Suprapubic skin (tissue), 4 donors: ENCODE results near the gene MPDZ. TPM values are rescaled to one million over a fixed set of nuclear protein-coding genes. Genes with fewer than 3 reads are reported as not detected.
"Not testable (repeated sequence)": the region's sequence is repeated elsewhere in the genome, so short reads cannot be mapped to it uniquely, and the experiment has no call there.

Source experiments
- DNase-seq, 2 donors: peaks; one replicate each; pipeline ENCODE4 v3.0.0-alpha.2; 2019; ENCODE audit warnings: low spot score in 2 of 2
- H3K27ac ChIP-seq: fragments of 200-600 bp; sonication (generic); one replicate; pipeline ENCODE4 v1.5.1; 2019
- H3K27me3 ChIP-seq: fragments of 200-600 bp; sonication (generic); one replicate; pipeline ENCODE4 v1.5.1; 2019
- H3K36me3 ChIP-seq: fragments of 200-600 bp; sonication (generic); one replicate; pipeline ENCODE4 v1.5.1; 2019
- H3K4me1 ChIP-seq: fragments of 200-600 bp; sonication (generic); one replicate; pipeline ENCODE4 v1.5.1; 2019
- H3K4me3 ChIP-seq: fragments of 200-600 bp; sonication (generic); one replicate; pipeline ENCODE4 v1.5.1; 2019; ENCODE audit warnings: mild to moderate bottlenecking
- H3K9me3 ChIP-seq: fragments of 200-600 bp; sonication (generic); one replicate; pipeline ENCODE4 v1.5.1; 2019
- CTCF ChIP-seq, 2 donors: fragments of 200-600 bp in 1 of 2; fragments of 450-650 bp in 1 of 2; sonication (generic) in 1 of 2; IDR thresholded peaks; one replicate each; pipeline ENCODE4 v1.5.1; 2016 to 2019; ENCODE audit warnings: antibody characterized with exemption in 2 of 2, mild to moderate bottlenecking in 1 of 2, moderate library complexity in 1 of 2
- EP300 ChIP-seq: sonication (generic); formaldehyde crosslinking; IDR thresholded peaks from one replicate; pipeline ENCODE4 v1.6.1; 2017; ENCODE audit warnings: antibody characterized with exemption
- POLR2A ChIP-seq, 2 donors: fragments of 450-650 bp; IDR thresholded peaks; one replicate each; pipeline ENCODE4 v1.6.1; 2017; ENCODE audit warnings: antibody characterized with exemption in 2 of 2, mild to moderate bottlenecking in 2 of 2, moderate library complexity in 2 of 2
- POLR2AphosphoS5 ChIP-seq, 3 donors: sonication (generic); formaldehyde crosslinking; IDR thresholded peaks; one replicate each; pipeline ENCODE4 v1.6.1; 2017; ENCODE audit warnings: antibody characterized with exemption in 3 of 3
- WGBS: methylation state at CpG from one replicate; pipeline ENCODE4 v1.1.5; 2018; 5-methylcytosine and 5-hydroxymethylcytosine counted together
- total RNA-seq, 4 donors: library from RNA; depleted of rRNA; stranded (reverse); fragments of >200 nt; gene quantifications; one replicate each; pipeline ENCODE4 v1.1.0, GENCODE V29; 2016

The MPDZ gene
- total RNA-seq, 4 donors from 2014 or later, result 4.7 to 13.4 (median 9.2) TPM

GRCh38 chr9:13234932-13235331, 44.6 kb downstream of the MPDZ start:
- TF ChIP-seq EP300, result no peak
- no peak for TF ChIP-seq CTCF (IDR thresholded peaks at IDR 0.05)
- TF ChIP-seq POLR2A (IDR thresholded peaks at IDR 0.05), result no peak
- no peak for TF ChIP-seq POLR2AphosphoS5 (IDR thresholded peaks at IDR 0.05)
- H3K27me3 ChIP-seq, result no peaks in the 10 kb centered on the region
- no peak overlapping the region for H3K4me3 ChIP-seq
- H3K36me3 ChIP-seq, result no peaks in the 10 kb centered on the region
- no peaks in the 10 kb centered on the region for H3K9me3 ChIP-seq
- 95% methylated on average over 1 of the region's 1 CpG for WGBS
- H3K27ac ChIP-seq, result no peak overlapping the region
- H3K4me1 ChIP-seq, result no peaks in the 10 kb centered on the region
- no peak for DNase-seq

- no peak for DNase-seq
- Histone ChIP-seq H3K27ac (no peak overlapping the region), H3K9me3 (no peaks in the 10 kb centered on the region), H3K27me3 (no peaks in the 10 kb centered on the region), H3K36me3 (no peaks in the 10 kb centered on the region), H3K4me3 (no peak overlapping the region), H3K4me1 (no peaks in the 10 kb centered on the region)
- TF ChIP-seq CTCF (IDR thresholded peaks at IDR 0.05), result no peak
- no peak for TF ChIP-seq EP300
- TF ChIP-seq POLR2A (IDR thresholded peaks at IDR 0.05), result no peak
- no peak for TF ChIP-seq POLR2AphosphoS5 (IDR thresholded peaks at IDR 0.05)
- 95% methylated on average over 1 of the region's 1 CpG for WGBS
Observed at GRCh38 chr9:13228431-13228830, 51.1 kb downstream of the MPDZ start.

GRCh38 chr9:13224366-13224765, 55.1 kb downstream of the MPDZ start:
- 71% methylated on average over 2 of the region's 2 CpGs for WGBS
- no peaks in the 10 kb centered on the region for H3K27me3 ChIP-seq
- no peak for TF ChIP-seq CTCF (IDR thresholded peaks at IDR 0.05)
- no peak for TF ChIP-seq POLR2A (IDR thresholded peaks at IDR 0.05)
- TF ChIP-seq POLR2AphosphoS5 (IDR thresholded peaks at IDR 0.05), result no peak
- no peak for TF ChIP-seq EP300
- no peak overlapping the region for H3K27ac ChIP-seq
- H3K36me3 ChIP-seq, result peaks cover 4% of the 10 kb centered on the region
- DNase-seq, result no peak
- H3K4me1 ChIP-seq, result no peaks in the 10 kb centered on the region
- no peak overlapping the region for H3K4me3 ChIP-seq
- H3K9me3 ChIP-seq, result no peaks in the 10 kb centered on the region

GRCh38 chr9:13222733-13223132, 56.8 kb downstream of the MPDZ start:
- not testable (repeated sequence) for H3K36me3 ChIP-seq, DNase-seq, H3K9me3 ChIP-seq, H3K4me1 ChIP-seq, H3K27ac ChIP-seq, H3K27me3 ChIP-seq, H3K4me3 ChIP-seq

GRCh38 chr9:13221741-13222140, 57.8 kb downstream of the MPDZ start:
- Histone ChIP-seq H3K4me3 (no peak overlapping the region), H3K27me3 (no peaks in the 10 kb centered on the region), H3K36me3 (peaks cover 7% of the 10 kb centered on the region), H3K9me3 (no peaks in the 10 kb centered on the region), H3K27ac (no peak overlapping the region), H3K4me1 (no peaks in the 10 kb centered on the region)
- no peak for DNase-seq
- TF ChIP-seq POLR2AphosphoS5 (IDR thresholded peaks at IDR 0.05) (no peak), POLR2A (IDR thresholded peaks at IDR 0.05) (no peak), EP300 (no peak), CTCF (IDR thresholded peaks at IDR 0.05) (no peak)

GRCh38 chr9:13220837-13221236, 58.7 kb downstream of the MPDZ start:
- H3K27me3 ChIP-seq, result no peaks in the 10 kb centered on the region
- H3K4me1 ChIP-seq, result no peaks in the 10 kb centered on the region
- no peak for DNase-seq
- H3K9me3 ChIP-seq, result no peaks in the 10 kb centered on the region
- no peak overlapping the region for H3K4me3 ChIP-seq
- no peak for TF ChIP-seq POLR2AphosphoS5 (IDR thresholded peaks at IDR 0.05)
- no peak for TF ChIP-seq CTCF (IDR thresholded peaks at IDR 0.05)
- TF ChIP-seq EP300, result no peak
- no peak for TF ChIP-seq POLR2A (IDR thresholded peaks at IDR 0.05)
- H3K36me3 ChIP-seq, result peaks cover 7% of the 10 kb centered on the region
- WGBS, result 83% methylated on average over 1 of the region's 1 CpG
- H3K27ac ChIP-seq, result no peak overlapping the region
